NCI-H1048 (cell line): Measurements from ENCODE around the gene ZCCHC14.

Experiments used
- DNase-seq: peaks from one replicate; lab custom pipeline; 2025; lab: John Stamatoyannopoulos, UW

Gene ZCCHC14

DNA sequence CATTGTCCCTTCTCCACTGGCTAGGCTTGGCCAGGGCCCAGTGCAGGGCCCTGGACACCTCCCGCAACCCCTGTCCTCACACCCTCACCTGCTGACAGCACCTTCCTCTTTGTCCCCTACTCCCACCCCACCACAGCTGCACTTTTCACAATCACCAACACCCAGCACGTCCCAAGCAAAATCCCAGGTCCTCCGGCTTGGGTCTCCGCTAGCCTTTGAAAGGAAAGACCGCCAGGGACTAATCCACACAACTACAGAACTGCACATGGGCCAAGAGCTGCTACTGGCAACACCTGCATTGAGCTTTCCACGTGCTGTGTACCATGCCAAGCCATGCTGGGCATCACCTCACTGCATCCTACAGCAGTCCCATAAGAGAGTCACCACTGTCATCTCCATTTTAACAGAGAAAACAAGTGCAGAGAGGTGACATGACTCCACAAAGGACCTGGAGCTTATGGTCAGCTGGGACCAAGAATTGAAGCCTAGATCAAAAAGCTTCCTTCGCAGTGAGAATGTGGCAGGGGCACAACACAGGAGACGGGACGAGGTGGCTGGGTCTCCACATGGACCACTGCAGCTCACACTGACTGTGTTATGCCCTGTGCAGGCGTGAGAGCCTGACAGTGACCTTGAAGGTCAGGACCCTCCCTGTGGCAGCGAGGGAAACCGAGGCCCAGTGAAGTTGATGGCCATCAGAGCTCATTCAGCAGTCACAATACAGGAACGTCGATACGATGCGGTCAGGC is 131.8 kb downstream of the ZCCHC14 start:
- DNase-seq, result no peak

GRCh38 chr16:87359121-87359520 is 133.7 kb downstream of the ZCCHC14 start:
- DNase-seq, result no peak

- no peak for DNase-seq
Measured at GRCh38 chr16:87358696-87359095, 134.1 kb downstream of the ZCCHC14 start.

DNA sequence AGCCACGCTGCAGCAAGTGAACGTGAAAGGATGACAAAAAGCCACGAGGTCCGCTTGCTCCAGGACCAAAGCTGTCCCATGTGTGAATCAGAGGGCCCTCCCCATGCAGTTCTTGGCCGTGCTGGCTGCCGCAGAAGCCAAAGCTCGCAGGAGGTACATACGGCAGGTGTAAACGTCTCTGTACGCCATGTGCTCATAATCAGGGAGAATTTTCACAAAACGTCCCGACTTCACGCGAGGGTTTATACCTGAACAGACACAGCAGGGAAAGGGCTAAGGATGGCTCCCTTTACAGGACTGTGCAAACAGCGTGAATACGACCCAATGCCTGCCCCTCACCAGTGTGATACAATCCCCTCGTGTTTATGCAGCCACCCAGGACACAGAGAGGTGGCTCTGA is 134.6 kb downstream of the ZCCHC14 start:
- no peak for DNase-seq

DNA sequence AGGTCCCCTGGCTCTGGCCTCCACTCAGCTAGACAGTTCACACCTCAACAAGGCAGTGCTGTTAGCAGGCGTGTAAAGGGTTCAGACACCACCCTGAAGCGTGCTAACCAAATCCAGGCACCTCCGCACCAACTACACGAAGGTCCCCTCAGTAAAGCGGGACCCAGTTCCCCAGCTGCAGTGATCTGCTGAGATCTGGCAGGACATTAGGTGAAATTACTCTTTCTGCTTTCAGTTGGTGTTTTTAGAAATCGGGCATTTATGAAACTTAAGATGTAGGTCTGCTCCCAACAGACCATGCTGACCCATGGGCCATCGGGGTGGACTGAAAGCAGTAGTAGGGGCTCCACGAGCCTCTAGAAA is 136.4 kb downstream of the ZCCHC14 start:
- DNase-seq, result no peak
